Myocyte (in vitro differentiated cells): ENCODE data around the gene POP4. TPM values are rescaled to one million over a fixed set of nuclear protein-coding genes. Genes with fewer than 3 reads are reported as not detected.
"Not testable (repeated sequence)": the region's sequence is repeated elsewhere in the genome, so short reads cannot be mapped to it uniquely, and the experiment has no call there.

Source experiments
- DNase-seq: peaks from one replicate; pipeline ENCODE4 v3.0.0-alpha.2; 2012; ENCODE audit warnings: low read depth
- total RNA-seq: library from RNA; depleted of rRNA; stranded (reverse); fragments of >200 nt; gene quantifications from 2 replicates; pipeline ENCODE4 v1.2.3, GENCODE V29; 2014

The POP4 gene
- total RNA-seq, 1 donor from 2014 or later: 67.9 TPM

DNA sequence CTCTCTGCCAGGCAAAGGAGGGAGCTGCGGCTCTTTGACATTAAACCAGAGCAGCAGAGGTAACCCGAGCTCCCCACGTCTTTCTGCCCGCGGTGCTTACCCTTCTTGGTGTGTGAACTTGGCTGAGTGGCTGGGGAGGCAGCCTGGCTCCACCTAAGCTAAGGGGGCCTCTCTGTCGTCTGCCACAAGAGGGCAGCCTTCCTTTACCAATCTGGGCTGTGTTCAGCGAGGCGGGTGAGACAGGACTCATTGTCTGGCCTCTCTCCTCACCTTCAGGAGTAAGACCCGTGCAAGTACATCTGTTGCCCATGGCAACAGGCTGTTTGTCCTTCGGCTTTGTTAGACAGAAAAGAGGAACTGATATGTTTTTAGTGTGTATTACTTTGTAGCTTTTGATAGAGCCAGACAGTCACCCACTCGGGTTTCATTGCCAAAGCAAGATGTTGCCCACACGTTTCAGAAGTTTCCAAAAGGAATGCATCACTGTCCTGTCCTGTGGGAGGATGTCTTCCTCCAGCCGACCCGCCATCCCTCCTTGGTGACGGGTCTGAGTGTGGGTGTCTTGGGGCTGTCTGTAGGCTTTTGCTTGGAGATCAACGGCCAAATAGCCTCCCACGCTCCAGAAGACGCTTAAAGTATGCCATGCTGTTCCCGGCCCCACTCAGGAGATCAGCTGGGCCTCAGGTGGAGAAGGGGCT, 4.6 kb downstream of the POP4 start:
- DNase-seq: peak; percentile 87

DNA sequence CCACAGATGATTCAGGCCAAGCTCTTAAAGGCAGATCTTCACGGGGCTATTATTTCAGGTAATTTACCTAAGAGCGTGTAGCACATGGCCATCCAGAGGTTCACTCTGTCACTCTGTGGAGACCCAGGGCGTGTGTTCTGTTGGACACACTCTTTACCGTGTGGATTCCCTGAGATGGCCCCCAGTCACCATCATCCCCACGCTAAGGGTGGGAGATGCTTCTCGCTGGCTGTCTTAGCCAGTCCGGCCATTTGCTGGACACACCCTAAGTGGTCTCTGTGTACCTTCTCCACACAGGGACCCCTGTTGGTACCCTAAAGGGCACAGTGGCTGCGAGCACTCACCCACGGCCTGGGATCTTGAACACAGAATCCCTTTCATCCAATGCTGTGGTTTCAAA, 6.0 kb downstream of the POP4 start:
- no peak for DNase-seq

DNA sequence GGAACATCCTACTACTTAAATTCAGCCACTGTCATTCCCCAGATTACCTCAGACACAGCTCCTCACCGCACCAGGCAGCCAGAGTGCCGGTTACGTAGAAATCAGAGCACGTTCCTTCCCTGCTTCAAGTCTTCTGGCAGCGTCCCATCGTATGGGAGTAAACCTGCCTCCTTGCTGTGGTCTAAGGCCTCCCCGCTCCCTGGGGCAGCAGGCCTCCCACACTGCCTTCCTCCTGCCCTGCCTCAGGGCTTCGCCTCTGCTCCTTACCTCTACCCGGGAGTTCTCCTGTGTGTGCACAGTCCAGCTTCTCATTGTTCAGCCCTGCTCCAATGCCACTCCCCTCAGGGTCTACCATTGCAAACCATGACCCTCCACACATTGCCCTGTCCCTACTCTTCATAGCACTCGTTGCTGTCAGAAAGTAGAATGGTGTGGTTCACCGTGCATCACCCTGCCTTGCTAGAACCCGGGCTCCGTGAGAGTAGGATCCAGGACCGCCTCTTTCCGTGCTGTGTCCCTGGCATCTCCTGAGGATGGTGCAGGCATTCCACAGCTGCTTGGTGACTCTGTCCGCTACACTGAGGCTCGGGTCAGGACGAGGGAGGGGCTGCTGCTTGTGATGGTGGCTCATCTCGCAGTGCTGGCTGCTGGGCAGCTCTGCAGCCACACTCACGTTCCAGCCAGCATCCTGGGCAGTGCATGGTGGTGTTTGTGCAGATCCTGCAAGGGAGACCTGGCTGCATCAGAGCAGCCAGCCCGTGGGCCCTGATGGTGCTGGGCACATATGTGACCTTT, 6.9 kb downstream of the POP4 start:
- no peak for DNase-seq

DNA sequence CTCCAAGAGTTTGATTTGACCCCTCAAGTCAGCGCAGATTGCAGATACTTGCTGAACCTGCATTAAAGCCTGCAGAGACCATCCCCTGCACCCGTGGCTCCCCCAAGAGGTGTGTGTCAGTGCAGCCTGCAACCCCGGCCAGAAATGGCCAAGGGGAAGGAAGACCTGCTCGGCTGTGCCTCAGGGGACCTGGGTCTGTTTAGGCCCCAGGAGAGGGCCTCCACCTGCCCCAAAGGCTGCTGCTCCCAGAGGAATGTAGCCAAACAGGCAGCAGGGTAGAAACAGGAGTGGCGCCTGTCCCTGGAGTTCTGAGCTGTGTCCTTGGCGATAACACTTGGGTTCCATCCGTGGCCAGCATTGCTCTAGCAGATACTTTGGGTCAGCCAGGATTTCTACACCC, 8.0 kb downstream of the POP4 start:
- no peak for DNase-seq

DNA sequence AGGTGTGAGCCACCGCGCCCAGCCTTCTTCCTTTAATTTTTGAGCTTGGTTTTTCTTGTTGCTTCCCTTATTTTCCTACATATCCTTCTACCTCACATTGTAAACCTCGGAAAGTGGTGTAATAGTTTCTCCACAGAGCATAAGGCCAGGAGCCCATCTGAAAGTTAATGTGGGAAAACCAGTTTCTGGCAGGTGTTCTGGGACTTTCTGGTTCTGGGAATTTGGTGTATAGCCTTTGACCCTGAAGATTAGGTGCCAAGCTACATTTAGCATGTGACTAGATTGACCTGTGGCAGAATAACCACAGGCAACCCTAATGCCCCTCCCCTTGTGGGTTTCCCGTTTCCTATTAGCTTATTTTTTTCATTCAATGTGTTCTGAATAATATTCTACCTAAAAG, 8.7 kb downstream of the POP4 start:
- DNase-seq: no peak

DNA sequence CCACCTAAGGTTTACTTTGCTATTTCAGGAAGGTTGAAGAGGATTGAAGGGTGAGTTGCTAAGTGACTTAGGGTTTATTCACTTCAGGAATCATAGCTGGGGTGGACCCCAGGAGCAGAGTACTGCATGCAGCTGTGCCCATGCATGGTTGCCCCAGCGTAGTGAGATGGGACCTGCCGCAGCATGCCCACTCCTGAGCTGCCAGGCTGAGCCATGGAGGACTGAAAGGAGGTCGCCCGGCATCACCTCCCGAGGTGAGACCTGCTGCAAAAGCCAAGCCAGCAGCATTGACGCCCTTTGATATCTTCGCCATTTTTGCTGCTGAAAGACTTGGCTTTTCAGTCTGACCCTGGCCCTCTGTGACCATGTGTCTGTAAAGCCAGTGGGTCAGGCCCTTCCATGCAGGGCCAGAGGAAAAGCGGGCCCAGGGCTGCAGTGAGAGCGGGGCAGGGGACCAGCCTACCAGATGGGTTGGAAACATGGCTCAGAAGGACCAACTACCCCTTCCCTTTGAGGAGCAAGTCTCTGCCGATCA, 9.9 kb downstream of the POP4 start:
- DNase-seq: no peak

DNA sequence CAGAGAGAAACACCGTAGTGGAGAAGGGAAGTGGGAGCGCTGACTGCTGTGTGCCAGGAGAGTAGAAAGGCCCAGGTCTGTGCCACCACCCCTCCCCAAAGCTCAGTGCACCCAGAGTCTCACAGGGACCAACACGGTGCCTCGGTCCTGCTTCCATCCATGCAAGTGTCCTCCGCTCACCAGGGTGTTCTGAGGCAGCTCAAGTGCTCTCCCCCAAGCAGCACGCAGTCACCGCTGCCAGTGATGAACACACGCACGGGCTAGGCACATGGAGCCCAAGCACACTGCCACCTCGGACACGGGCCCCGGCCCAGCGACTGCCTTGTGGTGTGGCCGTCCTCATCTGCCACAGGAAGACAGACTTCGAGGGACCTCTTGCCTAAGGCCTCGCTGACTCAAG, 10.5 kb downstream of the POP4 start:
- no peak for DNase-seq

DNA sequence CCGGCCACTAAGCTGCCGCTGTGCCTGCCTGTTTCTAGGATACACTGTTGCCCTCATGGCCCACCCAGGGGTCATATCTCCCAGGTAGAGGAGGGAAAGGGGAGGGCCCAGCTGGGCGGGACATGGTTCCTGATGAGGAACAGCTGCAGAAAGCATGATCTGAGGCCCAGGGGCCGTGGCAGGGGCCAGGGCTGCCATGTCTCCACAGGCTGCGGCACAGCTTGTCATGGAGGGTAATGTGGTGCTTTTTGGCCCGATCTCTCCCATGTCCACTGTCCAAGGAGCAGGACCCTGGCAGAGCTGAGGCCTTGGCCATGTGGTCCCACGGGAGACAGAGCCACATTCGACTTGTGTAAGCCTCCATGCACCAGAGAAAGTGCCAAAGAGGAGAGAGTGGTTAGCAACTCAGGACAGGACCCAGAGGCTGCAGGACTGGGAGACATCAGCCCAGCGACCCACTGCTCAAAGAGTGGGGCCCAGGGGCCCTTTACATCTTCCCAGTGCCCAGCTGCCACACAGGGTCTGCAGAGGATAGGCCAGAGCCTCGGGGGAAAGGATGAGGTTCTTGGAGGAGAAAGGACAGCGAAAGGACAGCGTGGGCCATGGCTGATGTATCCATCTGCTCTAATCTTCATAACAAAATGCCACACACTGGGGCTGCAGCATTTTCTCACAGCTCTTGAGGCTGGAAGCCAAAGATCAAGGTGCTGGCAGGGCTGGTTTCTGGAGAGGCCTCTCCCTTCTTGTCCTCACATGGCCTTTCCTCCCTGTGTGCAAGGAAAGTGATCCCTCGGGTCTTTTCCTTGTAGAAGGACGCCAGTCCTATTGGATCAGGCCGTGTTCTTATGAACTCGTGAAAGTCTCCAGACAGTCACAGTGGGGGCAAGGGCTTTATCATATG, 11.5 kb downstream of the POP4 start:
- DNase-seq: no peak

DNA sequence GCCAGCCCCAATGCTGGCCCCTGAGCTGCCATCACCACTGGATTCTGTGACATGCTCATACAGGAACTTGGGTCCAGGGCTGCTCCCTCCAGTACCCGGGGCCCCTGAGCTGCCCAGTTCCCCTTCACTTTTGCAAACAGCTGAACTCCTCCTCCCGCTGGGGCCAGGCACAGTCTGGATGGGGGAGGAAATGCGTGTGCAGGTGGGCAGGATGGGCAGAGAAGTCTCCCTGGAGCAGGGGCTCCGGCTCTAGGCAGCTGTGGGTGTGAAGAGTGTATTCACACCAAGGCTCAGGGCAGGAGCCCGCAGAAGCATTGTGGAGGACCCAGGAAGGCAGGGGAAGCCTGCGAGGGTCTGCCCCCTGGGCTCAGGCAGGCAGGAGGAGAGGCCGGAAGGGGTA, 12.4 kb downstream of the POP4 start:
- no peak for DNase-seq

DNA sequence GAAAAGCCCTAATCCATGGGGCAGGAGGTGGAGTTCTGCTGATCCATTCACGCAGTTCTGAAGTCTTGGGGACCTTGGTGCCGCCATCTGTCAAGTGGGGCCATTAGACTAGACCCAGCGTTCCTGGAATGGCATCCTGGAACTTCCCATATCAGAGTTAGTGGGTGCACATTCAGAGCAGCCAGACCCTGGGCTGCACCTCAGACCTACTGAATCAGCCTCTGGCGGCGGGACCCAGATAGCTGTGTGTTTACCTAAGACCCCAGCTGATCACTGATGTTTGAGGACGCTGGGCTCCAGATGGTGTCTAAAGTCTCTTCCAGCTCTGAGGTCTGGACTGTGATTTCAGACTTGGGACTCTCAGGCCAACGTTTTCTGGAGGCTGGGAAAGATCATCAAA, 12.8 kb downstream of the POP4 start:
- no peak for DNase-seq

DNA sequence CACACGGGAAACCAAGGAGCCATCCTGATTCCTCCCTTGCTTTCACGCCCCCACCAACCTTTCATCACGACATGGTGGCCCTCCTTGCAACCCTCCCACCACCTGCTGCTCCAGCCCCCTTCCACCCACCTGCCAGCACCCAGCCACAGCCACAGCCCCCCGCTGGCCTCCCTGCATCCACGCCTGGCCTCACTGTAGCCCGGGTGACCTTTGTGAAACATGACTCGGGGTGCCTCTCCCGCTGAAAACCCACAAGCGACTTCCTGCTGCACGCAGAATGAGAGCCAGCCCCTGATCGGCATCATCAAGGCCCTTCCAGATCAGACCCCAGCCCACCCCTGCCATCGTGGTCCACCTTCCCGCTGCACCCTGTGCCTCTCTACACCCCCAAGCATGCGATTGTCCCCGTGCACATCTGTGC, 14.9 kb downstream of the POP4 start:
- DNase-seq: no peak

DNA sequence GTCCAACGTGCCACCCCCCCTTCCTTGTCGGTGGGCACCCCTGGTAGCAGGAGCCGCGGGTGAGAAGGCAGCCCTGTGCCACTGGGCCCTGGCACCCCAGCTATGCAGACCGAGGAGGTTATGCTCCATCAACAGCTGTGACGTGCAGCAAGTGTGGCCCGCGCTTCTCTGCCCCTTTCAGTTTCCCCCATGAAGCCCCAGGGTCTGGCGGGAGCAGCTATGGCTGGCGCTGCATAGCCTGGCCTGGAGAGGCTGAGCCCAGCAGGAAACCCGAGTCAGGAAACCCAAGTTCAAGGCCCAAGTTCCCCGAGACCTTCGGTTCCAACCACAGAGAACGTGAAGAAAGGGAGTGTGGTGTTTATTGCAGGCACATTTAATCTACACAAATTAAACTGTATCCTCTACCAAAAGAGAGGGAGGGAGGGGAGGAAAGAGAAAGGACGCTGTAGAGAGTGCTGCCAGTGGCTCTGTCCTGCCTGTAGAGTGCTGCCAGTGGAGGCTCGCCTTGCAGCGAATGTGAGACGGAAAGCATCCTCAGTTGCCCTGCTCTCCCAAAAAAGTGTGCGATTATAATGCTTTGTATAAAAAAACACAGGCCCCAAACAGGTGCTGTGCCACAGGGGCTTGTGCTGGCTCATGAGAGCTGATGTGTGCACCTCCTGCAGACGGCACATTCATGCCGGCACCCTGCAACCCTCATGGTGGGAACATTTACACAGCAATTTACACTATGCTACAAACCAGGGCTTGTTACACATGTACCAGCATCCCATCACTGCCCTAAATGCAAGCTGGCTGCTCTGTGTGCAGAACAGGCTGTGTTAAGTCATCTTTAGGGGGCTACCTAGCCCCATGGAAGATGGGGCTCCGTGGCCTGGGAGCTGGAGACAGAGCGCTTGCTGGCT, 16.3 kb downstream of the POP4 start:
- peak; percentile 47 for DNase-seq

DNA sequence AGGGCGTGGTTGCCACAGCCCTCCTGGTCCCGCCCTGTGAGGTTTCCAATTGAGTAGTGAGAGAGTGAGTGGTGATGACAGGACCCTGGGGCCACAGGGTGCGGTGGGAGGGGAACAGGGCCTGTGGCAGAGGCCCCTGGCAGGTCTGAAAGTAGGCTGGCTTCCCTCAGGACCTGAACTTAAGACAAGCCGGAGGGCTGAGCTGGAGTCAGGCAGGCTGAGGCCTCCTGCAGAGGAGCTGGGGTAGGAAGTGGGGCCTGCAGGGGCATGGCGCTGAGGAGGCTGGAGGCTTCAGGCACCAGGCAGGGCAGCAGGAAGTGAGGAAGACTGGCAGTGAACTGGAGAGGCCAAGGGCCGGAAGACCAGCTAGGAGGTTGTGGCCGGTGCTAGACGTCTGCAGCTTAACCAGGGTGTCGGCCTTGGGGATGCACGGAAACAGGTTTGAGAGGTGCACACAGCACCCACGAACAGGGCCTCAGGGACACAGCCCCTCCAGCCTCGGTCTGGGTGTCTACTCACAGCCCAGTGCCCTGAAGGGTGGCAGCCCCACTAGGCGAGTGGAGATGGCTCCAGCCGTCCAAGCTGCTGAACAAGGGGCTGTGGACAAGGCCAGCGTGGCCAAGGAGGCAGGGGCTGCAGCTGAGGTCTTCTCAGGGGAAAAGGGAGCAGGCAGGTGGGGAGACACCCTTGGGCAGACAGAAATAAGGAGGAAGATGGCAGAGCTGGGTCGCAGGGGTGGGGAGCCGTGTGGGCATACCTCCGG, 17.8 kb downstream of the POP4 start:
- no peak for DNase-seq

DNA sequence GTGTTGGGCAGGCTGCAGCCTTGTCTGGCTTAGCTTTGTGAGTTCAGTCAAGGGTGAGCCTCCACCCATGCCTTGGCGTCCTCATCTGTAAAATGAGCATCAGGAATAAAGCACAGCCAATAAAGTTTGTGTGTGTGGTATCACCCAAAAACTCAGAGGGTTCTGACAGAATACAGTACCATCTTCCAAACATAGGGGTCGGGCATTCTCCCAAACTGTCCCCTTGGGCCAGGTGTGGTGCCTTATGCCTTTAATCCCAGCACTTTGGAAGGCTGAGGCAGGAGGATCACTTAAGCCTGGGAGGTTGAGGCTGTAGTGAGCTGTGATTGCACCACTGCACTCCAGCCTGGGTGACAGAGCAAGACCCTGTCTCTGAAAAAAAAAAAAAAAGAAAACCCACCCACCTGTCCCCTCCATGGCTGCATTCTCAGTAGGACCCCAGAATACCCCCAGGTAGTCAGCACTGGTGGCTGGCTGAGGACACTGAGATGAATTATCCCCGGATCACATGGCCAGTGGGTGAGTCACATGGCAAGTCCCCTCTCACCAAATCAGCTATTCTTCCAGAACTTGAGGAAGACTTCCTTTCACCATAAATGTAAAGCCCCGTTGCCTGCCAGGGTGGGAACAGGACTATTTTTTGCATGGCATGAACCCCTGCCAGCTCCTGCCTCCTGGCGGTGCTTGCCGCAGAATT, 18.6 kb downstream of the POP4 start:
- no peak for DNase-seq

DNA sequence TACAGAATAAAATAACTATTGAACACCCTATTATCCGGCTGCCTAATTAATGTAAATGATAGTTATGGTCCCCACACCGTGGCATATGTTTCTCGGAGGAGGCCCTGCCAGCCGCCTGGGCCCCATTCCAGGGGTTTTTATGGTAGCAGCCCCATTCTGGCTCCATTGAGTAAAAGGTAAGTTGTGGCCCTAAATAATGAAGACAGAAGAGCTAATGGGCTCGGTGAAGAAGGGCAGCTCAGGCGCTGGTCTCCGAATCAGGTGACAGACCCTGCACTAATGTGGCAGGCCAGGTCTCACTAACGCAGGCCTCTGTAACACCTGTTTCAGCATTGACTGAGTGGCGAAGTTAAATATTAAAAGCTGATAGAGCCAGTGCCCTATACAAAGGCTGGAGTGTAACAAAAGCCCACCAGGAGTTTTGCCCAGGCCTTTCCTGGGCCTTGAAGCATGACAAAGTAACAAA, 19.1 kb downstream of the POP4 start:
- no peak for DNase-seq

DNA sequence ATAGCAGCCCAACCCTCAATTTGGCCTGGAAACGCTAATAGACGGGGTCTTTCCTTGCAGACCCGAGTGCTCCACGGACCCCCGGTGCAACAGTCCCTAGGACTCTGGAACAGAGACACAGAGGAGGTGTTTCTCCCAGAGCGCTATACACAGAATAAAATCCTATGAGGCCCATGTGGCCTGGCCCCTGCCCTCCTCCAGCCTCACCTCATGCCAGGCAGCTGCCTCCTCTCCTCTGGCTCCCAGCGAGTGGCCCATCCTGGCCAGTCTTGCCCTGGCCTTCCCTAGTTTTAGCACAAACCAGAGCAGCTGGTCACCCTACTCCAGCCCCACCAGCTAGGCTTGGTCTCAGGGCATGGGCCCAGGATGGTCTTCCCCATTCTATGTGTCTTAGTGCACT, 20.3 kb downstream of the POP4 start:
- no peak for DNase-seq

DNA sequence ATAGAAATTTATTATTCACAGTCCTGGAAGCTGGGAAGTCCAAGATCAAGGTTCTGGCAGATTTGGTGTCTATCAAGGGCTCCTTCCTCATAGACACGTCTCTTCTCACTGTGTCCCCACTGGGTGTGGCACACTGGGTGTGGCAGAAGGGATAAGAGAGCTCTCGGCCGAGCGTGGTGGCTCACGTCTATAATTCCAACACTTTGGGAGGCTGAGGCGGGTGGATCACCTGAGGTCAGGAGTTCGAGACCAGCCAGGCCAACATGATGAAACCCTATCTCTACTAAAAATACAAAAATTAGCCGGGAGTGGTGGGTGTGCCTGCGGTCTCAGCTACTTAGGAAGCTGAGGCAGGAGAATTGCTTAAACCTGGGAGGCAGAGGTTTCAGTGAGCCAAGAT, 20.7 kb downstream of the POP4 start:
- not testable (repeated sequence) for DNase-seq

DNA sequence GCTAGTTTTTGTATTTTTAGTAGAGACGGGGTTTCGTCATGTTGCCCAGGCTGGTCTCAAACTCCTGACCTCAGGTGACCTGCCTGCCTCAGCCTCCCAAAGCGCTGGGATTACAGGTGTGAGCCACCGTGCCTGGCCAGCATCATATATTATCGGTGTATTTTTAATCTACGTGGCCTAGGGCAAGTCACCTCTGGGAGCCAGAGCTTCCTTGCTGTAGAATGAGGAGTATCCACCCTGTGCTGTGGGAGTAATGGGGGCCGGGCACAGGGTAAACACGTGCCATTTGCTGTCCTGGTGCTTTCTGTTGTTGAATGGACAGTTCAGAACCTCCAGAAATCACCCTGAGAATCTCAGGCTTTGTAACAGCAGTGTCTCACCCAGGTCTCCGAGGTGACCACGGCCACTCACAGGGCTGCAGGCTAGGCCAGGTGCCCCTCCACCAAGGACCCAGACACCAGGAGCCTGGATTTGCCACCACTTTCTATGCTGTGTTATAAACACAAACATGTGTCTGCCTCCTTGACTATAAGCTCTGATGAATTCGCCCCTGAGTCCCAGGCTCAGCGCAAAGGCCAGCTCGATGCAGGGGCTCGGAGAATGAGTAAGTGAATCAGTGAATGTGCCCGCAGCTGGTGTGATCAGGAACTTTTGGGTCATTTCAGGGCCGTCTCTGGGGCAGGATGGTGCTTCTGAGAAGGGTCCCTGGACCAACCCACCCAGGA, 22.7 kb downstream of the POP4 start:
- DNase-seq: no peak
